ENCODE data around the gene PRDM4.

- TF ChIP-seq CTCF (IDR thresholded peaks at IDR 0.05), result no peak
- no peak for TF ChIP-seq POLR2AphosphoS5 (IDR thresholded peaks at IDR 0.05)
- no peak for TF ChIP-seq EP300 (IDR thresholded peaks at IDR 0.05)
- TF ChIP-seq POLR2A (IDR thresholded peaks at IDR 0.05), result no peak
These were observed 21.1 kb upstream of the PRDM4 start for GRCh38 chr12:107782067-107782466.
